ENCODE results near the gene ATMIN.

The ATMIN gene

GRCh38 chr16:81067166-81067565, 31.5 kb downstream of the ATMIN start:
- DNase-seq (ENCODE audit: low spot score) = no peak

- no peak for DNase-seq (ENCODE audit: low spot score)
Observed at GRCh38 chr16:81069063-81069462, 33.4 kb downstream of the ATMIN start.

- no peak for DNase-seq (ENCODE audit: low spot score)
Observed at GRCh38 chr16:81070979-81071378, 35.3 kb downstream of the ATMIN start.

GRCh38 chr16:81071805-81072204, 36.2 kb downstream of the ATMIN start:
- no peak for DNase-seq (ENCODE audit: low spot score)

- no peak for DNase-seq (ENCODE audit: low spot score)
Observed at GRCh38 chr16:81073560-81074330, 38.1 kb downstream of the ATMIN start.

- no peak for DNase-seq (ENCODE audit: low spot score)
Observed at GRCh38 chr16:81076566-81077075, 41.0 kb downstream of the ATMIN start.

- peak; percentile 96 for DNase-seq (ENCODE audit: low spot score)
Observed at GRCh38 chr16:81077076-81077940, 41.7 kb downstream of the ATMIN start, which contains the start of gene C16orf46. Gene C16orf46, minus strand, starts transcription at chr16:81077238. Its CDS starts 13,283 bp downstream, at chr16:81063955.

GRCh38 chr16:81080233-81080632, 44.6 kb downstream of the ATMIN start:
- DNase-seq (ENCODE audit: low spot score) = peak; percentile 28

GRCh38 chr16:81081014-81081413, 45.4 kb downstream of the ATMIN start:
- no peak for DNase-seq (ENCODE audit: low spot score)

- DNase-seq (ENCODE audit: low spot score) = no peak
Observed at GRCh38 chr16:81088836-81089235, 53.2 kb downstream of the ATMIN start.

- no peak for DNase-seq (ENCODE audit: low spot score)
Observed at GRCh38 chr16:81094771-81095251, 59.2 kb downstream of the ATMIN start.

GRCh38 chr16:81095653-81095952, 60.0 kb downstream of the ATMIN start:
- no peak for DNase-seq (ENCODE audit: low spot score)

GRCh38 chr16:81095953-81096714, 60.5 kb downstream of the ATMIN start, which contains the start of gene GCSH:
Gene GCSH, minus strand, starts transcription at chr16:81096395. Its CDS starts 117 bp downstream, at chr16:81096278.
- peak; percentile 99 for DNase-seq (ENCODE audit: low spot score)

GRCh38 chr16:81096715-81097208, 61.1 kb downstream of the ATMIN start:
- DNase-seq (ENCODE audit: low spot score) = no peak

All from globus pallidus (tissue), 1 donor.